HepG2 (cell line): Measurements from ENCODE around the gene OPRL1. TPM values are rescaled to one million over a fixed set of nuclear protein-coding genes. Genes with fewer than 3 reads are reported as not detected.

Source experiments
- HNF1B ChIP-seq: sonication (generic); formaldehyde crosslinking; IDR thresholded peaks from 2 replicates; pipeline ENCODE4 v1.5.1; 2020; ENCODE audit warnings: mild to moderate bottlenecking, moderate library complexity, missing genetic modification reagents
- PHF8 ChIP-seq: sonication (generic); formaldehyde crosslinking; IDR thresholded peaks from 2 replicates; pipeline ENCODE4 v1.5.0; 2020; ENCODE audit warnings: missing genetic modification reagents
- SMARCC2 ChIP-seq: fragments of 450-650 bp; IDR thresholded peaks from 2 replicates; pipeline ENCODE4 v1.6.1; 2017; ENCODE audit warnings: antibody characterized with exemption, mild to moderate bottlenecking
- STAG1 ChIP-seq: sonication (generic); formaldehyde crosslinking; IDR thresholded peaks from 2 replicates; pipeline ENCODE4 v1.4.0; 2020; ENCODE audit warnings: missing genetic modification reagents
- ZFP90 ChIP-seq: sonication (generic); formaldehyde crosslinking; IDR thresholded peaks from 2 replicates; pipeline ENCODE4 v1.8.0; 2022; ENCODE audit warnings: missing genetic modification reagents, mild to moderate bottlenecking, inconsistent platforms, borderline replicate concordance
- ZKSCAN5 ChIP-seq: sonication (generic); formaldehyde crosslinking; IDR thresholded peaks from 2 replicates; pipeline ENCODE4 v1.5.1; 2020; ENCODE audit warnings: mild to moderate bottlenecking, missing genetic modification reagents
- ZNF350 ChIP-seq: sonication (generic); formaldehyde crosslinking; IDR thresholded peaks from 2 replicates; pipeline ENCODE4 v1.4.0; 2020; ENCODE audit warnings: mild to moderate bottlenecking, low read depth, missing genetic modification reagents, borderline replicate concordance
- ZNF883 ChIP-seq: sonication (generic); formaldehyde crosslinking; IDR thresholded peaks from 2 replicates; pipeline ENCODE4 v1.5.1; 2020; ENCODE audit warnings: mild to moderate bottlenecking, missing genetic modification reagents; ENCODE audit errors: not compliant biosample characterization
- polyA plus RNA-seq, 8 experiments: library from polyadenylated mRNA; depleted of rRNA in 3 of 8; stranded (reverse) in 7 of 8; unstranded in 1 of 8; fragments of >200 nt; fragmentation: Illumina TruSeq in 4 of 8; extraction: Trizol in 4 of 8; gene quantifications; 2 replicates each; pipeline versions ENCODE4 v1.2.1 to v1.2.3, GENCODE V29; 2011 to 2016; ENCODE audit warnings: low read depth in 4 of 8, missing spikeins in 1 of 8, mixed read lengths in 1 of 8; ENCODE audit not compliant: insufficient read depth in 1 of 8
- total RNA-seq, 5 experiments: library from RNA; depleted of rRNA; stranded (reverse); fragments of >200 nt; fragmentation: Illumina TruSeq; extraction: Trizol; gene quantifications; 2 replicates each; pipeline ENCODE4 v1.2.3, GENCODE V29; 2016; ENCODE audit warnings: low read depth in 1 of 5
- TF ChIP-seq, protein P1 (sequence below): sonication (generic); formaldehyde crosslinking; IDR thresholded peaks from 2 replicates; pipeline ENCODE4 v1.5.0; 2020; ENCODE audit warnings: mild to moderate bottlenecking, missing genetic modification reagents, borderline replicate concordance
- TF ChIP-seq, protein P2 (sequence below), 2 experiments: fragments of 450-650 bp in 1 of 2; sonication (generic) in 1 of 2; formaldehyde crosslinking in 1 of 2; IDR thresholded peaks; 2 replicates each; pipeline versions ENCODE4 v1.6.1 to v1.8.0; 2016 to 2022; ENCODE audit warnings: antibody characterized with exemption in 1 of 2, mild to moderate bottlenecking in 1 of 2, missing genetic modification reagents in 1 of 2

Gene OPRL1
- total and polyA plus RNA-seq, 2 of the 13 experiments (the other 11 are each of a cell fraction or from before 2014, with no cell fraction given) = 0.35 to 0.71 TPM

DNA sequence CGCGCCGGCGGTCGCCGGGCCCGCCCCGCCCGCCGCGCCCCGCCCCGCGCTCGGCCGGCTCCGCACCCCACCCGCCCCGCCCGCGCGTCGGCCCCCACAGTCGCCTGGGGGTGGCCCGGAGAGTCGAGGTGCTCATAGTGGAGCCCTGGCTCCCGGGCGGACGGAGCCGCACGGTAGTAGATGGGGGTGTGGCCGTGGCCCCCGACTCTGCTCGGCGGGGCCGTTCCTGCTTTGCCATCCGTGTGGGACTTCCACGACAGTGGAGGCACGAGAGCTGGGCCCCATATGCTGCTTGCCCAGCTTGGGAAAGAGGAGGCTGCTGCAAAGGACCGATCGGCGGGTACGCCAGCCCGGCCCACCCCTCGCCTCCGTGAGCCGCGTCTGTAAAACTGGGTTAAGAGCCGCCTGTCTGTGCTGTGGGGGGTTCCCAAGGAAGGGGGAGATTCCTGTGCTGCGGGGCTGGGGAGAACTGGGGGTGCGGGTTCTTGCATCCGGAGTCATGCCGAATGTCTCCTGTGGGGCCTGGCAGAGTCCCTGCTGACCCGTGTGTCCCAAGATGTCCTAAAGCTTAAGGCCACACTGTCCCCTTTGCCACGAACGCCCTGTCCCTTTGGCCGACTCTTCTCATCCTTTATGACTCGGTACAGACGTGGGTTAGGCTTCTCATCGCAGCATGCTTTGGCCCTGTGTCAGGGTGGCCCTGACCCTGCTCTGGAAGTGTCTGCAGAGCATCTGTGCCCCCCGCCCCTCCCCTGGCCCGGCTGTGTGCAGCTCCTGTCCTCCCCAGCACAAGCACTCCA is at the start of gene OPRL1 (continued):
- no peak for TF ChIP-seq SMARCC2
- peak; percentile 49 for TF ChIP-seq ZNF883 (CRISPR knock-in tag)
- TF ChIP-seq, protein P1, sequence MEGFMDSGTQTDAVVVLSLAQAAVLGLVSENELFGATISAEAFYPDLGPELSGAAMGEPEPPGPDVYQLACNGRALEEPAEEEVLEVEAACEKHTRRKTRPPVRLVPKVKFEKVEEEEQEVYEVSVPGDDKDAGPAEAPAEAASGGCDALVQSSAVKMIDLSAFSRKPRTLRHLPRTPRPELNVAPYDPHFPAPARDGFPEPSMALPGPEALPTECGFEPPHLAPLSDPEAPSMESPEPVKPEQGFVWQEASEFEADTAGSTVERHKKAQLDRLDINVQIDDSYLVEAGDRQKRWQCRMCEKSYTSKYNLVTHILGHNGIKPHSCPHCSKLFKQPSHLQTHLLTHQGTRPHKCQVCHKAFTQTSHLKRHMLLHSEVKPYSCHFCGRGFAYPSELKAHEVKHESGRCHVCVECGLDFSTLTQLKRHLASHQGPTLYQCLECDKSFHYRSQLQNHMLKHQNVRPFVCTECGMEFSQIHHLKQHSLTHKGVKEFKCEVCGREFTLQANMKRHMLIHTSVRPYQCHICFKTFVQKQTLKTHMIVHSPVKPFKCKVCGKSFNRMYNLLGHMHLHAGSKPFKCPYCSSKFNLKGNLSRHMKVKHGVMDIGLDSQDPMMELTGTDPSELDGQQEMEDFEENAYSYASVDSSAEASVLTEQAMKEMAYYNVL = peak; percentile 63; the same call in 1 of the 2 replicates
- no peak for TF ChIP-seq ZKSCAN5 (CRISPR knock-in tag)
- no peak for TF ChIP-seq ZFP90 (CRISPR knock-in tag)
- peak; percentile 51 for TF ChIP-seq HNF1B (CRISPR knock-in tag)
- no peak for TF ChIP-seq STAG1 (CRISPR knock-in tag)
- TF ChIP-seq, protein P2, sequence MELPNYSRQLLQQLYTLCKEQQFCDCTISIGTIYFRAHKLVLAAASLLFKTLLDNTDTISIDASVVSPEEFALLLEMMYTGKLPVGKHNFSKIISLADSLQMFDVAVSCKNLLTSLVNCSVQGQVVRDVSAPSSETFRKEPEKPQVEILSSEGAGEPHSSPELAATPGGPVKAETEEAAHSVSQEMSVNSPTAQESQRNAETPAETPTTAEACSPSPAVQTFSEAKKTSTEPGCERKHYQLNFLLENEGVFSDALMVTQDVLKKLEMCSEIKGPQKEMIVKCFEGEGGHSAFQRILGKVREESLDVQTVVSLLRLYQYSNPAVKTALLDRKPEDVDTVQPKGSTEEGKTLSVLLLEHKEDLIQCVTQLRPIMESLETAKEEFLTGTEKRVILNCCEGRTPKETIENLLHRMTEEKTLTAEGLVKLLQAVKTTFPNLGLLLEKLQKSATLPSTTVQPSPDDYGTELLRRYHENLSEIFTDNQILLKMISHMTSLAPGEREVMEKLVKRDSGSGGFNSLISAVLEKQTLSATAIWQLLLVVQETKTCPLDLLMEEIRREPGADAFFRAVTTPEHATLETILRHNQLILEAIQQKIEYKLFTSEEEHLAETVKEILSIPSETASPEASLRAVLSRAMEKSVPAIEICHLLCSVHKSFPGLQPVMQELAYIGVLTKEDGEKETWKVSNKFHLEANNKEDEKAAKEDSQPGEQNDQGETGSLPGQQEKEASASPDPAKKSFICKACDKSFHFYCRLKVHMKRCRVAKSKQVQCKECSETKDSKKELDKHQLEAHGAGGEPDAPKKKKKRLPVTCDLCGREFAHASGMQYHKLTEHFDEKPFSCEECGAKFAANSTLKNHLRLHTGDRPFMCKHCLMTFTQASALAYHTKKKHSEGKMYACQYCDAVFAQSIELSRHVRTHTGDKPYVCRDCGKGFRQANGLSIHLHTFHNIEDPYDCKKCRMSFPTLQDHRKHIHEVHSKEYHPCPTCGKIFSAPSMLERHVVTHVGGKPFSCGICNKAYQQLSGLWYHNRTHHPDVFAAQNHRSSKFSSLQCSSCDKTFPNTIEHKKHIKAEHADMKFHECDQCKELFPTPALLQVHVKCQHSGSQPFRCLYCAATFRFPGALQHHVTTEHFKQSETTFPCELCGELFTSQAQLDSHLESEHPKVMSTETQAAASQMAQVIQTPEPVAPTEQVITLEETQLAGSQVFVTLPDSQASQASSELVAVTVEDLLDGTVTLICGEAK (IDR thresholded peaks at IDR 0.05) = no peak
- TF ChIP-seq, protein P2 (CRISPR knock-in tag; IDR thresholded peaks at IDR 0.05) = 0 out of 2 replicates have a peak, but pooled peaks have one; percentile 34
- TF ChIP-seq PHF8 (CRISPR knock-in tag) = peak; percentile 36; the same call in 1 of the 2 replicates
- TF ChIP-seq ZNF350 (CRISPR knock-in tag) = peak; percentile 31; the same call in 1 of the 2 replicates
